Fibroblast of skin of right quadriceps (primary cell): ENCODE data around the gene OXTR.

Source experiments
- DNase-seq: peaks from one replicate; pipeline ENCODE4 v3.0.0-alpha.2; 2013

The OXTR gene

GRCh38 chr3:8709801-8710507 lies 59.5 kb downstream of the OXTR start:
- DNase-seq, result no peak

- no peak for DNase-seq
Measured at GRCh38 chr3:8709287-8709686, 60.1 kb downstream of the OXTR start.

- DNase-seq, result no peak
Measured at GRCh38 chr3:8705575-8705974, 63.8 kb downstream of the OXTR start.

- DNase-seq, result no peak
Measured at GRCh38 chr3:8702560-8702959, 66.9 kb downstream of the OXTR start.
